CD4-positive, CD25-positive, alpha-beta regulatory T cell (primary cell): ENCODE results near the gene NF2. TPM values are rescaled to one million over a fixed set of nuclear protein-coding genes. Genes with fewer than 3 reads are reported as not detected.
A peak's percentile ranks its signal among the peaks of the same experiment; 100 is the strongest.

Experiments
- ATAC-seq, 2 donors: fragments of 150-1000 bp; cut with Tn5 transposase; one replicate each; pipeline ENCODE4 v1.10.0; 2021; ENCODE audit warnings: low read depth in 2 of 2, moderate number of reproducible peaks in 2 of 2, moderate library complexity in 1 of 2
- DNase-seq, 3 donors: peaks; one replicate each; pipeline versions ENCODE4 v3.0.0 to v3.0.0-alpha.2; 2012 to 2022; ENCODE audit warnings: mixed read lengths in 1 of 3
- H3K27ac ChIP-seq: one replicate; pipeline ENCODE4 v1.7.0; 2013; ENCODE audit warnings: mild to moderate bottlenecking, low read length; ENCODE audit not compliant: insufficient read depth, poor library complexity, severe bottlenecking
- H3K27me3 ChIP-seq: one replicate; pipeline ENCODE4 v1.7.0; 2013; ENCODE audit warnings: low read length; ENCODE audit not compliant: control insufficient read depth, insufficient read depth
- H3K36me3 ChIP-seq: one replicate; pipeline ENCODE4 v1.7.0; 2013; ENCODE audit warnings: mild to moderate bottlenecking, low read length, moderate library complexity; ENCODE audit not compliant: control insufficient read depth, insufficient read depth
- H3K4me1 ChIP-seq: 2 replicates; pipeline ENCODE4 v1.7.0; 2013; ENCODE audit warnings: mild to moderate bottlenecking, low read length; ENCODE audit not compliant: insufficient read depth, control insufficient read depth, poor library complexity, severe bottlenecking
- H3K4me3 ChIP-seq: one replicate; pipeline ENCODE4 v1.7.0; 2013; ENCODE audit warnings: low read depth, mild to moderate bottlenecking, low read length, moderate library complexity
- H3K9me3 ChIP-seq, 2 experiments: 1 replicate in 1 of 2; 2 replicates in 1 of 2; pipeline ENCODE4 v1.7.0; 2013; ENCODE audit warnings: low read length in 2 of 2, mild to moderate bottlenecking in 1 of 2, moderate library complexity in 1 of 2; ENCODE audit not compliant: control insufficient read depth in 2 of 2
- H3K27ac Mint-ChIP-seq, 3 donors: one replicate each; pipeline ENCODE4 v1.8.0; 2020 to 2022; ENCODE audit warnings: mild to moderate bottlenecking in 3 of 3, mixed read lengths in 3 of 3, moderate library complexity in 2 of 3
- H3K27me3 Mint-ChIP-seq: one replicate; pipeline ENCODE4 v1.8.0; 2022; ENCODE audit warnings: mild to moderate bottlenecking, mixed read lengths
- H3K36me3 Mint-ChIP-seq: one replicate; pipeline ENCODE4 v1.8.0; 2020; ENCODE audit warnings: mixed read lengths
- H3K4me1 Mint-ChIP-seq, 4 donors: one replicate each; pipeline ENCODE4 v1.8.0; 2020 to 2022; ENCODE audit warnings: mixed read lengths in 4 of 4, mild to moderate bottlenecking in 1 of 4
- H3K4me3 Mint-ChIP-seq, 4 donors: one replicate each; pipeline ENCODE4 v1.8.0; 2020 to 2022; ENCODE audit warnings: mild to moderate bottlenecking in 4 of 4, mixed read lengths in 4 of 4, moderate library complexity in 3 of 4
- H3K9me3 Mint-ChIP-seq, 7 donors: one replicate each; pipeline ENCODE4 v1.8.0; 2020 to 2022; ENCODE audit warnings: mixed read lengths in 7 of 7, mild to moderate bottlenecking in 3 of 7, moderate library complexity in 2 of 7
- polyA plus RNA-seq, 4 donors: library from polyadenylated mRNA; unstranded; fragments of 300-500 nt; fragmentation: Illumina TruSeq; gene quantifications; one replicate each; pipeline ENCODE4 v1.2.3, GENCODE V29; 2021
- total RNA-seq: library from RNA; stranded (reverse); gene quantifications from one replicate; pipeline ENCODE4 v1.2.3, GENCODE V29; 2022

NF2 gene
- total and polyA plus RNA-seq, 5 donors from 2014 or later = 16.4 to 31.6 (median 20.0) TPM

GRCh38 chr22:29723766-29724165 is 120.3 kb downstream of the NF2 start:
- no peaks in the 10 kb centered on the region for H3K36me3 ChIP-seq
- peaks cover 3% of the 10 kb centered on the region for H3K27me3 ChIP-seq
- H3K27ac Mint-ChIP-seq = no peak overlapping the region
- no peaks in the 10 kb centered on the region for H3K9me3 ChIP-seq
- no peak for DNase-seq
- H3K4me1 Mint-ChIP-seq = peaks cover 0 to 7% (median 0%) of the 10 kb centered on the region in 4 donors
- no peak overlapping the region for H3K4me3 ChIP-seq
- no peak overlapping the region for H3K4me3 Mint-ChIP-seq
- H3K36me3 Mint-ChIP-seq = no peaks in the 10 kb centered on the region
- no peak overlapping the region for H3K27ac ChIP-seq
- no peak for ATAC-seq
- H3K4me1 ChIP-seq = peaks cover 5% of the 10 kb centered on the region
- H3K27me3 Mint-ChIP-seq = peaks cover 36% of the 10 kb centered on the region
- no peaks in the 10 kb centered on the region for H3K9me3 Mint-ChIP-seq

- H3K27me3 ChIP-seq = no peaks in the 10 kb centered on the region
- no peaks in the 10 kb centered on the region for H3K9me3 ChIP-seq
- no peak overlapping the region for H3K27ac ChIP-seq
- no peak for ATAC-seq
- Mint-ChIP-seq H3K27ac (no peak overlapping the region), H3K27me3 (peaks cover 26% of the 10 kb centered on the region), H3K4me3 (no peak overlapping the region), H3K36me3 (no peaks in the 10 kb centered on the region), H3K4me1 (peaks cover 0 to 3% (median 0%) of the 10 kb centered on the region in 4 donors), H3K9me3 (no peaks in the 10 kb centered on the region)
- H3K4me1 ChIP-seq = peaks cover 5% of the 10 kb centered on the region
- H3K4me3 ChIP-seq = no peak overlapping the region
- no peaks in the 10 kb centered on the region for H3K36me3 ChIP-seq
- DNase-seq = no peak
These were observed 121.4 kb downstream of the NF2 start for GRCh38 chr22:29724843-29725242.

GRCh38 chr22:29726106-29726505 is 122.7 kb downstream of the NF2 start:
- Histone ChIP-seq H3K27me3 (no peaks in the 10 kb centered on the region), H3K4me3 (no peak overlapping the region), H3K27ac (no peak overlapping the region), H3K4me1 (no peaks in the 10 kb centered on the region), H3K9me3 (no peaks in the 10 kb centered on the region), H3K36me3 (no peaks in the 10 kb centered on the region)
- DNase-seq (no peak), ATAC-seq (no peak)
- Mint-ChIP-seq H3K27me3 (peaks cover 26% of the 10 kb centered on the region), H3K9me3 (no peaks in the 10 kb centered on the region), H3K4me1 (peaks cover 0 to 3% (median 0%) of the 10 kb centered on the region in 4 donors), H3K36me3 (no peaks in the 10 kb centered on the region), H3K4me3 (no peak overlapping the region), H3K27ac (no peak overlapping the region)

- Histone ChIP-seq H3K9me3 (no peaks in the 10 kb centered on the region), H3K27ac (no peak overlapping the region), H3K4me3 (no peak overlapping the region), H3K36me3 (no peaks in the 10 kb centered on the region), H3K27me3 (no peaks in the 10 kb centered on the region), H3K4me1 (no peaks in the 10 kb centered on the region)
- Mint-ChIP-seq H3K4me1 (no peaks in the 10 kb centered on the region), H3K36me3 (no peaks in the 10 kb centered on the region), H3K9me3 (no peaks in the 10 kb centered on the region), H3K27me3 (peaks cover 22% of the 10 kb centered on the region), H3K4me3 (no peak overlapping the region), H3K27ac (no peak overlapping the region)
- ATAC-seq = no peak
- DNase-seq = no peak
These were observed 123.2 kb downstream of the NF2 start for GRCh38 chr22:29726512-29727130.

GRCh38 chr22:29727131-29727523 is 123.7 kb downstream of the NF2 start:
- Histone ChIP-seq H3K27me3 (no peaks in the 10 kb centered on the region), H3K36me3 (no peaks in the 10 kb centered on the region), H3K4me3 (no peak overlapping the region), H3K27ac (no peak overlapping the region), H3K9me3 (no peaks in the 10 kb centered on the region), H3K4me1 (no peaks in the 10 kb centered on the region)
- Mint-ChIP-seq H3K9me3 (no peaks in the 10 kb centered on the region), H3K4me1 (no peaks in the 10 kb centered on the region), H3K36me3 (peaks cover 2% of the 10 kb centered on the region), H3K27ac (no peak overlapping the region), H3K27me3 (peaks cover 17% of the 10 kb centered on the region), H3K4me3 (no peak overlapping the region)
- ATAC-seq = peak in 1 of 2 donors; percentile 39
- DNase-seq = peak in 1 of 3 donors; percentile 28

- no peaks in the 10 kb centered on the region for H3K9me3 Mint-ChIP-seq
- H3K4me1 ChIP-seq = no peaks in the 10 kb centered on the region
- H3K27ac ChIP-seq = no peak overlapping the region
- H3K4me3 ChIP-seq = no peak overlapping the region
- H3K36me3 Mint-ChIP-seq = peaks cover 4% of the 10 kb centered on the region
- peak overlapping the region in 1 of 3 donors; percentile 42 for H3K27ac Mint-ChIP-seq
- no peaks in the 10 kb centered on the region for H3K4me1 Mint-ChIP-seq
- no peak overlapping the region for H3K4me3 Mint-ChIP-seq
- no peak for ATAC-seq
- no peaks in the 10 kb centered on the region for H3K27me3 ChIP-seq
- H3K9me3 ChIP-seq = no peaks in the 10 kb centered on the region
- DNase-seq = no peak
- H3K27me3 Mint-ChIP-seq = peaks cover 2% of the 10 kb centered on the region
- no peaks in the 10 kb centered on the region for H3K36me3 ChIP-seq
These were observed 125.7 kb downstream of the NF2 start for GRCh38 chr22:29729161-29729560.

GRCh38 chr22:29731058-29731850 is 127.8 kb downstream of the NF2 start:
- H3K27me3 Mint-ChIP-seq = no peaks in the 10 kb centered on the region
- H3K27me3 ChIP-seq = no peaks in the 10 kb centered on the region
- H3K27ac ChIP-seq = no peak overlapping the region
- peaks cover 4% of the 10 kb centered on the region for H3K36me3 Mint-ChIP-seq
- no peaks in the 10 kb centered on the region for H3K4me1 ChIP-seq
- no peaks in the 10 kb centered on the region for H3K9me3 Mint-ChIP-seq
- DNase-seq (no peak), ATAC-seq (no peak)
- H3K4me3 ChIP-seq = no peak overlapping the region
- no peaks in the 10 kb centered on the region for H3K4me1 Mint-ChIP-seq
- H3K27ac Mint-ChIP-seq = peak overlapping the region in 1 of 3 donors; percentile 17
- no peaks in the 10 kb centered on the region for H3K9me3 ChIP-seq
- H3K4me3 Mint-ChIP-seq = peak overlapping the region in 1 of 4 donors; percentile 43
- H3K36me3 ChIP-seq = no peaks in the 10 kb centered on the region

GRCh38 chr22:29732883-29733282 is 129.4 kb downstream of the NF2 start:
- Mint-ChIP-seq H3K36me3 (peaks cover 4% of the 10 kb centered on the region), H3K4me1 (no peaks in the 10 kb centered on the region), H3K4me3 (no peak overlapping the region), H3K27me3 (no peaks in the 10 kb centered on the region), H3K9me3 (no peaks in the 10 kb centered on the region), H3K27ac (no peak overlapping the region)
- ATAC-seq = no peak
- no peaks in the 10 kb centered on the region for H3K27me3 ChIP-seq
- DNase-seq = no peak
- H3K4me3 ChIP-seq = no peak overlapping the region
- no peaks in the 10 kb centered on the region for H3K36me3 ChIP-seq
- H3K9me3 ChIP-seq = no peaks in the 10 kb centered on the region
- no peak overlapping the region for H3K27ac ChIP-seq
- no peaks in the 10 kb centered on the region for H3K4me1 ChIP-seq
